ENCODE measurements around the gene MMP26. TPM values are rescaled to one million over a fixed set of nuclear protein-coding genes. Genes with fewer than 3 reads are reported as not detected.

Gene MMP26
- not detected for polyA plus RNA-seq
- long read RNA-seq, donor 1 = 0 reads
- long read RNA-seq, donor 2 = 0 reads
- long read RNA-seq, donor 3 = 0 reads
- long read RNA-seq, donor 4 = 0 reads
- long read RNA-seq, donor 5 = 0 reads
- long read RNA-seq, donor 6 = 0 reads
- long read RNA-seq, donor 7 = 0 reads
- long read RNA-seq, donor 8 = 0 reads
- long read RNA-seq, donor 9 = 0 reads
- long read RNA-seq, donor 10 = 0 reads
- long read RNA-seq, donor 11 = 0 reads

GRCh38 chr11:4704054-4704789 lies at the start of gene MMP26:
Gene MMP26 (plus strand): TSS chr11:4704784.
- DNase-seq = peak in 1 of 2 donors; percentile 15
- WGBS (ENCODE audit: insufficient coverage, low lambda C conversion rate) = no CpG with 5 or more reads among the region's 5 CpGs

GRCh38 chr11:4658629-4659445 lies 45.7 kb upstream of the MMP26 start:
- H3K4me1 ChIP-seq (ENCODE audit: control insufficient read depth, insufficient read depth, low read length) = no peaks in the 10 kb centered on the region
- no peaks in the 10 kb centered on the region for H3K27me3 ChIP-seq (ENCODE audit: control insufficient read depth, insufficient read depth, low read length)
- H3K9me3 ChIP-seq (ENCODE audit: control insufficient read depth, low read depth, low read length) = no peaks in the 10 kb centered on the region
- DNase-seq = no peak
- WGBS (ENCODE audit: insufficient coverage, low lambda C conversion rate) = 71% methylated on average over 3 of the region's 5 CpGs
- no peak overlapping the region for H3K4me3 ChIP-seq (ENCODE audit: low read length)
- H3K27ac ChIP-seq (ENCODE audit: low read length) = no peak overlapping the region
- H3K36me3 ChIP-seq (ENCODE audit: control insufficient read depth, insufficient read depth, low read length) = no peaks in the 10 kb centered on the region

More at GRCh38 chr11:4704054-4704789, at the start of gene MMP26:
- no peaks in the 10 kb centered on the region for H3K36me3 ChIP-seq (ENCODE audit: control insufficient read depth, insufficient read depth, low read length)
- H3K27me3 ChIP-seq (ENCODE audit: control insufficient read depth, insufficient read depth, low read length) = no peaks in the 10 kb centered on the region
- H3K4me3 ChIP-seq (ENCODE audit: low read length) = no peak within 1 kb of the TSS
- no peaks in the 10 kb centered on the region for H3K4me1 ChIP-seq (ENCODE audit: control insufficient read depth, insufficient read depth, low read length)
- H3K9me3 ChIP-seq (ENCODE audit: control insufficient read depth, low read depth, low read length) = no peaks in the 10 kb centered on the region
- H3K27ac ChIP-seq (ENCODE audit: low read length) = no peak within 1 kb of the TSS

- no peaks in the 10 kb centered on the region for H3K9me3 ChIP-seq (ENCODE audit: control insufficient read depth, low read depth, low read length)
- H3K36me3 ChIP-seq (ENCODE audit: control insufficient read depth, insufficient read depth, low read length) = no peaks in the 10 kb centered on the region
- no peak overlapping the region for H3K4me3 ChIP-seq (ENCODE audit: low read length)
- H3K27me3 ChIP-seq (ENCODE audit: control insufficient read depth, insufficient read depth, low read length) = no peaks in the 10 kb centered on the region
- H3K27ac ChIP-seq (ENCODE audit: low read length) = no peak overlapping the region
- DNase-seq = no peak
- WGBS (ENCODE audit: insufficient coverage, low lambda C conversion rate) = no CpG with 5 or more reads among the region's 6 CpGs
- H3K4me1 ChIP-seq (ENCODE audit: control insufficient read depth, insufficient read depth, low read length) = no peaks in the 10 kb centered on the region
Observed at GRCh38 chr11:4662876-4663275, 41.7 kb upstream of the MMP26 start.

GRCh38 chr11:4664183-4664582 lies 40.4 kb upstream of the MMP26 start:
- no peak overlapping the region for H3K4me3 ChIP-seq (ENCODE audit: low read length)
- WGBS (ENCODE audit: insufficient coverage, low lambda C conversion rate) = 83% methylated on average over 1 of the region's 3 CpGs
- H3K27ac ChIP-seq (ENCODE audit: low read length) = no peak overlapping the region
- H3K4me1 ChIP-seq (ENCODE audit: control insufficient read depth, insufficient read depth, low read length) = no peaks in the 10 kb centered on the region
- no peaks in the 10 kb centered on the region for H3K27me3 ChIP-seq (ENCODE audit: control insufficient read depth, insufficient read depth, low read length)
- DNase-seq = no peak
- H3K36me3 ChIP-seq (ENCODE audit: control insufficient read depth, insufficient read depth, low read length) = no peaks in the 10 kb centered on the region
- no peaks in the 10 kb centered on the region for H3K9me3 ChIP-seq (ENCODE audit: control insufficient read depth, low read depth, low read length)

- DNase-seq = no peak
- 80% methylated on average over 1 of the region's 3 CpGs for WGBS (ENCODE audit: insufficient coverage, low lambda C conversion rate)
- H3K4me3 ChIP-seq (ENCODE audit: low read length) = no peak overlapping the region
Observed at GRCh38 chr11:4664786-4665185, 39.8 kb upstream of the MMP26 start.

GRCh38 chr11:4665424-4665823 lies 39.2 kb upstream of the MMP26 start:
- DNase-seq = no peak
- H3K36me3 ChIP-seq (ENCODE audit: control insufficient read depth, insufficient read depth, low read length) = no peaks in the 10 kb centered on the region
- no peaks in the 10 kb centered on the region for H3K27me3 ChIP-seq (ENCODE audit: control insufficient read depth, insufficient read depth, low read length)
- no peak overlapping the region for H3K4me3 ChIP-seq (ENCODE audit: low read length)
- no CpG with 5 or more reads among the region's 2 CpGs for WGBS (ENCODE audit: insufficient coverage, low lambda C conversion rate)
- no peaks in the 10 kb centered on the region for H3K4me1 ChIP-seq (ENCODE audit: control insufficient read depth, insufficient read depth, low read length)
- H3K9me3 ChIP-seq (ENCODE audit: control insufficient read depth, low read depth, low read length) = no peaks in the 10 kb centered on the region
- no peak overlapping the region for H3K27ac ChIP-seq (ENCODE audit: low read length)

More at GRCh38 chr11:4664786-4665185, 39.8 kb upstream of the MMP26 start:
- no peaks in the 10 kb centered on the region for H3K4me1 ChIP-seq (ENCODE audit: control insufficient read depth, insufficient read depth, low read length)
- no peaks in the 10 kb centered on the region for H3K36me3 ChIP-seq (ENCODE audit: control insufficient read depth, insufficient read depth, low read length)
- no peaks in the 10 kb centered on the region for H3K9me3 ChIP-seq (ENCODE audit: control insufficient read depth, low read depth, low read length)
- H3K27ac ChIP-seq (ENCODE audit: low read length) = no peak overlapping the region
- H3K27me3 ChIP-seq (ENCODE audit: control insufficient read depth, insufficient read depth, low read length) = no peaks in the 10 kb centered on the region

- H3K27me3 ChIP-seq (ENCODE audit: control insufficient read depth, insufficient read depth, low read length) = no peaks in the 10 kb centered on the region
- H3K9me3 ChIP-seq (ENCODE audit: control insufficient read depth, low read depth, low read length) = no peaks in the 10 kb centered on the region
- H3K36me3 ChIP-seq (ENCODE audit: control insufficient read depth, insufficient read depth, low read length) = no peaks in the 10 kb centered on the region
- no peak overlapping the region for H3K27ac ChIP-seq (ENCODE audit: low read length)
- H3K4me1 ChIP-seq (ENCODE audit: control insufficient read depth, insufficient read depth, low read length) = no peaks in the 10 kb centered on the region
- no CpG with 5 or more reads among the region's 2 CpGs for WGBS (ENCODE audit: insufficient coverage, low lambda C conversion rate)
- no peak overlapping the region for H3K4me3 ChIP-seq (ENCODE audit: low read length)
- no peak for DNase-seq
Observed at GRCh38 chr11:4671741-4672140, 32.8 kb upstream of the MMP26 start.

- Histone ChIP-seq H3K36me3 (ENCODE audit: control insufficient read depth, insufficient read depth, low read length) (no peaks in the 10 kb centered on the region), H3K9me3 (ENCODE audit: control insufficient read depth, low read depth, low read length) (no peaks in the 10 kb centered on the region), H3K27ac (ENCODE audit: low read length) (no peak overlapping the region), H3K4me3 (ENCODE audit: low read length) (no peak overlapping the region), H3K27me3 (ENCODE audit: control insufficient read depth, insufficient read depth, low read length) (no peaks in the 10 kb centered on the region), H3K4me1 (ENCODE audit: control insufficient read depth, insufficient read depth, low read length) (no peaks in the 10 kb centered on the region)
- WGBS (ENCODE audit: insufficient coverage, low lambda C conversion rate) = 60% methylated on average over 1 of the region's 3 CpGs
- DNase-seq = no peak
Observed at GRCh38 chr11:4672470-4672869, 32.1 kb upstream of the MMP26 start.

- Histone ChIP-seq H3K4me1 (ENCODE audit: control insufficient read depth, insufficient read depth, low read length) (no peaks in the 10 kb centered on the region), H3K9me3 (ENCODE audit: control insufficient read depth, low read depth, low read length) (no peaks in the 10 kb centered on the region), H3K4me3 (ENCODE audit: low read length) (no peak overlapping the region), H3K36me3 (ENCODE audit: control insufficient read depth, insufficient read depth, low read length) (no peaks in the 10 kb centered on the region), H3K27ac (ENCODE audit: low read length) (no peak overlapping the region), H3K27me3 (ENCODE audit: control insufficient read depth, insufficient read depth, low read length) (no peaks in the 10 kb centered on the region)
- no peak for DNase-seq
- WGBS (ENCODE audit: insufficient coverage, low lambda C conversion rate) = no CpG with 5 or more reads among the region's 2 CpGs
Observed at GRCh38 chr11:4673781-4674180, 30.8 kb upstream of the MMP26 start.

GRCh38 chr11:4677948-4678347 lies 26.6 kb upstream of the MMP26 start:
- 60% methylated on average over 1 of the region's 2 CpGs for WGBS (ENCODE audit: insufficient coverage, low lambda C conversion rate)
- Histone ChIP-seq H3K4me3 (ENCODE audit: low read length) (no peak overlapping the region), H3K36me3 (ENCODE audit: control insufficient read depth, insufficient read depth, low read length) (no peaks in the 10 kb centered on the region), H3K27ac (ENCODE audit: low read length) (no peak overlapping the region), H3K4me1 (ENCODE audit: control insufficient read depth, insufficient read depth, low read length) (no peaks in the 10 kb centered on the region), H3K27me3 (ENCODE audit: control insufficient read depth, insufficient read depth, low read length) (no peaks in the 10 kb centered on the region), H3K9me3 (ENCODE audit: control insufficient read depth, low read depth, low read length) (no peaks in the 10 kb centered on the region)
- no peak for DNase-seq

Data from large intestine (tissue), 12 donors.